Endodermal cell (in vitro differentiated cells): ENCODE measurements around the gene COL23A1. TPM values are rescaled to one million over a fixed set of nuclear protein-coding genes. Genes with fewer than 3 reads are reported as not detected.

Source experiments
- DNase-seq: peaks from one replicate; pipeline ENCODE4 v3.0.0-alpha.2; 2017
- H3K27ac ChIP-seq: 2 replicates; pipeline ENCODE4 v1.5.1; 2013; ENCODE audit warnings: mild to moderate bottlenecking, low read depth, low read length, moderate library complexity
- H3K27me3 ChIP-seq: 2 replicates; pipeline ENCODE4 v1.6.1; 2013; ENCODE audit warnings: mild to moderate bottlenecking, low read length, moderate library complexity; ENCODE audit not compliant: insufficient read depth, control insufficient read depth, poor library complexity, severe bottlenecking
- H3K36me3 ChIP-seq: 2 replicates; pipeline ENCODE4 v1.7.0; 2013; ENCODE audit warnings: mild to moderate bottlenecking, low read length, moderate library complexity; ENCODE audit not compliant: control insufficient read depth, insufficient read depth
- H3K4me1 ChIP-seq: one replicate; pipeline ENCODE4 v1.7.0; 2013; ENCODE audit warnings: low read length; ENCODE audit not compliant: control insufficient read depth, insufficient read depth
- H3K4me3 ChIP-seq: 2 replicates; pipeline ENCODE4 v1.5.1; 2013; ENCODE audit warnings: mild to moderate bottlenecking, low read length, moderate library complexity
- H3K9ac ChIP-seq: 2 replicates; pipeline ENCODE4 v1.6.1; 2013; ENCODE audit warnings: mild to moderate bottlenecking, low read length, moderate library complexity; ENCODE audit not compliant: poor library complexity, severe bottlenecking; ENCODE audit errors: extremely low read depth
- H3K9me3 ChIP-seq: 2 replicates; pipeline ENCODE4 v1.6.1; 2013; ENCODE audit warnings: mild to moderate bottlenecking, low read length, moderate library complexity; ENCODE audit not compliant: control insufficient read depth
- H3K27ac Mint-ChIP-seq: 2 replicates; pipeline ENCODE4 v1.8.0; 2020; ENCODE audit warnings: mixed read lengths
- H3K27me3 Mint-ChIP-seq: 2 replicates; pipeline ENCODE4 v1.8.0; 2021; ENCODE audit warnings: mild to moderate bottlenecking, mixed read lengths; ENCODE audit not compliant: insufficient read depth
- H3K36me3 Mint-ChIP-seq: 2 replicates; pipeline ENCODE4 v1.8.0; 2020; ENCODE audit warnings: low read depth, mixed read lengths
- H3K4me1 Mint-ChIP-seq: 2 replicates; pipeline ENCODE4 v1.8.0; 2020; ENCODE audit warnings: mixed read lengths
- H3K4me3 Mint-ChIP-seq: 2 replicates; pipeline ENCODE4 v1.8.0; 2020; ENCODE audit warnings: mild to moderate bottlenecking, moderate library complexity, mixed read lengths
- H3K9me3 Mint-ChIP-seq: 2 replicates; pipeline ENCODE4 v1.8.0; 2020; ENCODE audit warnings: mild to moderate bottlenecking, mixed read lengths
- CTCF ChIP-seq: fragments of 200-600 bp; sonication (generic); conservative IDR thresholded peaks from 2 replicates; pipeline ENCODE4 v1.5.0; 2021; ENCODE audit warnings: antibody characterized with exemption, mild to moderate bottlenecking
- WGBS, 2 experiments: methylation state at CpG; one replicate each; pipeline versions ENCODE4 v1.1.5 to v1.1.7; 2013; ENCODE audit warnings: missing lambda C conversion rate in 2 of 2, mixed read lengths in 1 of 2; ENCODE audit not compliant: insufficient coverage in 1 of 2, insufficient read length in 1 of 2; 5-methylcytosine and 5-hydroxymethylcytosine counted together
- total RNA-seq, 2 donors: library from RNA; stranded (reverse); fragmentation: NEBNext Ultra II Directional in 1 of 2; extraction: Animal tissue kit (Norgen Biotek cat#: 25700) in 1 of 2; gene quantifications; 2 replicates in 1 of 2; 3 replicates in 1 of 2; pipeline ENCODE4 v1.2.1, GENCODE V29; 2021

The COL23A1 gene
- total RNA-seq, 2 donors from 2014 or later, result 50.2 to 71.3 TPM

DNA sequence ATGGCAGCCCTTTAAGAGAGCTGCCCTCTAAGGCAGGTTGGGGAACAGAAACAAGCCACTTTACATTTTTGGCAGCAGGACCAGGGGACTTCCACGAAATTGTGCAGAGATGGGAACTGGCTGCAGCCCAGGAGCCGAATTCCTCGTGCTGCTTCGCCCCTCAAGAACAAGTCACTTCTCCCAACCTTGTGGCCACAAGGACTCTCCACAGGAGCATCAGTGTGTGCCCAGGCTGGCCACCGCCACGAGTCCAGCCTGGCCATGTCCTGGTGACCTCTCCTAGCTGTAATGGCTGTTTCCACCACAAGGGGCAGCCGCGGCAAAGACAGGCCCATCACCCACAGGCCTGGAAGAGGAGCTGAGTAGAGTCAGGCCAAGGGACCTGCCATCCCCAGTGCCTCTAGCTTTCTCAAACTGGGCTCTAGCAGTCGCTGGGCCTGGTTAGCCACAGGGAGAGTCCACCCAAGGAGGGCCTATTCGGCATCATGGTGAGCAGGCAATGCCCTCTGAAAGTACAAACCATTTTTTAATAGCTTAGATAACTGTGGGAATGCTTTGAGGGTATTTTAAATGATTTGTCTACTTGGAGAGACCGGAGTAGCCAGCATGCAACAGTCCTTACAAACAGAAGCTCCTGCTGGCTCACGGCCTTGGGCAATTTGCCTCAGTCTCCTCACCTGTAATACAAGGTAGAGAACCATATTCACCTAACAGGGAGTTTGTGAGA is 129.0 kb downstream of the COL23A1 start:
- peak; percentile 98 for DNase-seq
- Histone ChIP-seq H3K36me3 (no peaks in the 10 kb centered on the region), H3K4me3 (no peak overlapping the region), H3K27me3 (no peaks in the 10 kb centered on the region), H3K4me1 (no peaks in the 10 kb centered on the region), H3K9me3 (no peaks in the 10 kb centered on the region), H3K27ac (no peak overlapping the region), H3K9ac (no peak overlapping the region)
- 48 to 58% methylated on average over 6 to 12 of the region's 12 CpGs for WGBS, 2 experiments
- no peaks in the 10 kb centered on the region for H3K36me3 Mint-ChIP-seq
- H3K27ac Mint-ChIP-seq, result no peak overlapping the region
- H3K9me3 Mint-ChIP-seq, result no peaks in the 10 kb centered on the region
- H3K4me1 Mint-ChIP-seq, result peaks cover 15% of the 10 kb centered on the region
- peak; percentile 95 for TF ChIP-seq CTCF
- H3K4me3 Mint-ChIP-seq, result no peak overlapping the region
- no peaks in the 10 kb centered on the region for H3K27me3 Mint-ChIP-seq

- H3K36me3 Mint-ChIP-seq, result no peaks in the 10 kb centered on the region
- Histone ChIP-seq H3K36me3 (no peaks in the 10 kb centered on the region), H3K27ac (no peak overlapping the region), H3K27me3 (no peaks in the 10 kb centered on the region), H3K4me1 (no peaks in the 10 kb centered on the region), H3K4me3 (no peak overlapping the region), H3K9me3 (no peaks in the 10 kb centered on the region), H3K9ac (no peak overlapping the region)
- H3K27me3 Mint-ChIP-seq, result no peaks in the 10 kb centered on the region
- peak; percentile 31 for DNase-seq
- TF ChIP-seq CTCF, result no peak
- H3K4me1 Mint-ChIP-seq, result peaks cover 14% of the 10 kb centered on the region
- H3K4me3 Mint-ChIP-seq, result no peak overlapping the region
- H3K27ac Mint-ChIP-seq, result no peak overlapping the region
- 72 to 100% methylated on average over 1 to 5 of the region's 5 CpGs for WGBS, 2 experiments
- no peaks in the 10 kb centered on the region for H3K9me3 Mint-ChIP-seq
Measured at GRCh38 chr5:178460598-178460997, 129.6 kb downstream of the COL23A1 start.

- no peaks in the 10 kb centered on the region for H3K4me1 ChIP-seq
- no peak overlapping the region for H3K9ac ChIP-seq
- Mint-ChIP-seq H3K36me3 (no peaks in the 10 kb centered on the region), H3K27me3 (no peaks in the 10 kb centered on the region), H3K4me3 (no peak overlapping the region), H3K9me3 (no peaks in the 10 kb centered on the region), H3K4me1 (peaks cover 11% of the 10 kb centered on the region), H3K27ac (no peak overlapping the region)
- H3K9me3 ChIP-seq, result no peaks in the 10 kb centered on the region
- H3K27ac ChIP-seq, result no peak overlapping the region
- 94 to 100% methylated on average over 1 to 3 of the region's 3 CpGs for WGBS, 2 experiments
- no peaks in the 10 kb centered on the region for H3K36me3 ChIP-seq
- TF ChIP-seq CTCF, result no peak
- peak; percentile 33 for DNase-seq
- no peaks in the 10 kb centered on the region for H3K27me3 ChIP-seq
- no peak overlapping the region for H3K4me3 ChIP-seq
Measured at GRCh38 chr5:178460174-178460573, 130.0 kb downstream of the COL23A1 start.
